Medulla oblongata (tissue), 1 donor: ENCODE data around the gene HMGXB3.
"Not testable (repeated sequence)": the region's sequence is repeated elsewhere in the genome, so short reads cannot be mapped to it uniquely, and the experiment has no call there.

Experiments
- DNase-seq: peaks from one replicate; pipeline ENCODE4 v3.0.0-alpha.2; 2015; ENCODE audit errors: extremely low spot score

HMGXB3 gene

DNA sequence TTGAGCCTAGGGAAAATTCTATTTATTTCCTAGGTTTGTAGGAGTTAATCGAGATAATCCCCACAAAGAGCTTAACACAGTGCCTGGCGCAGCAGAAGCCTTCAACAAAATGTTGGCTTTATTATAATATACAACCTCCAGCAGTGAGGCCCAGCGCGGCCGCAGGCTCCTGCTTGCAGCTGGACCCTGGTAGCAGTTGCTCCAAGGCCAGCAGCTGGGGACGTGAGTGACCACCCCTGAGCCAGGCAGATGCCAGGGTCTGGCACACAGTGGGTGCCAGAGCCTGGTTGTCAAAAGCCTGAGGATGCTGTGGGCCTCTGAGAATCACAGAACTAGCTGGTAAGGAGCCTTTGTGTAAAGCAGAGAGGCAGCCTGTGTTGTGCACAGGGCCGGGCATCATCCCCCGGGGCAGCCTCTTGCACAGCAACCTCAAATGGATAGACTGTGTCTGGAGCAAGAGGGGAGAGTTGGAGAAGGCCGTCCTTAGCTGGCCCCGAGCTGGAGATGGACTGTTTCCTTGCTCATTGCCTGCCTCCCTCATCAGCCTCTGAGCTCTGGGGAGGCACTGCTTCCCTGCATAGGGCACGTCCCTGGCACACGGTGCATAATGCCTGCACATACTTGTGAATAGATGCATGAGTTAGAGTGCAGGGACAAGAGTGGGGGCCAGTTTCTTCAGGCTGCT is 68.6 kb downstream of the HMGXB3 start:
- DNase-seq = no peak

DNA sequence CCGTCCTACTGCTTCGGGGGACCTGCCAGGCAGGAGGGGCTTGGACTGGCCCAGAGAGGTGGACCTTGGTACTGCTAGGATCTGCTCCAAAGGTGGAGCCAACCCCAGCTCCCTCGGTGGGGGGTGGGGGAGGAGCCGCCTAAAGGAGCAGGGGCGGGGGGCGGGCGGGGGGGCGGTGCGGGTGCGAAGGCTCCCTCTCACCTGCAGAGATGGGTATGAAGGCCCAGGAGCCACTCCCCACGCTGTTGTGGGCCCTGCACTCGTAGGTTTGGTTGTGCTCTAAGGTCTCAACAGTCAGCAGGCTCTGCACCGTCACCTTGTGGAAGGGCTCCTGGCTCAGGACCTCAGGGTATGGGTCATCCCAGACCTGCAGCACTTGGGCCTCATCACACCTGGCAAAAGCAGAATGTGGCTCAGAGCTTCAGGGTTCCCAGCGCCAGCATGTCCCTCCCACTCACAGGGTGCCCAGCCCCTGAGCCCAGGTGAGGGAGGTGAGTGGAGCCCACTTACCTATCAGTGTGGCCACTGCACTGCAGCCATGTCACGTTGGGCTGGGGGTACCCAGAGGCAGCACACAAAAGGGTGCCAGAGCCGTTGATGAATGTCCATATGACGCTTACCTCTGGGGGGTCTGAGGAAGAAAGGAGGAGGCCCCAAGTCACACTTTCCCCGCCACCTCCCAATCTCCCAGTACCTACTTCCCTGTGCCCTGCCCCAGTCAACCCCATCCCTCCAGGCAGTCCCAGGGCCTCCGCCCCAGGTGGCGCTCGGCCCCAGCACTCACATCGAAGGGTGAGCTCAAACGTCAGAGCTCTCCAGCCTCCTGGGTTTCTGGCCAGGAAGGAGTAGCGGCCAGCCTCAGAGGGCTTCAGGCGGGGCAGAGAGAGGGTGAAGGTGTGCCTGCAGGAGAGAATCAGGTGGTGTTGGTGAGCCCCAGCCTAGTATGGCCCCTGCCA is 69.4 kb downstream of the HMGXB3 start:
- DNase-seq = no peak

DNA sequence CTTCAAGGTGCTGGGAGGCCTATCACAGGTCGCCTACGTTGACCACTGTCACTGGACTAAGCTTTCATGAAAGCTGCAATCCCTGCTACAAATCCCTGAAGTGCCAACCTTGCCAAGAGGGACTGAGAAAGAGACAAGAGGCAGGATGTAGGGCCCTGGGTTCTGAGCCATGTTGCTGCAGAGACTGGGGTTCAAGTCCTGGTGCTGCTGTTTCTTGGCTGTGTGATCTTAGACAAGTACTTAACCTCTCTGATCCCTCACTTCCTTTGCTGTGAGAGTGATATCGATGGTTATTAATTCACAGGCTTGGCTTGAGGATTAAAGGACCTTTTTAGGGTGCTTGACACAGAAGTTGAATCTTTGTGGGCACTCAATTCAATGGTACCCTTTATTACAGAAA is 70.3 kb downstream of the HMGXB3 start:
- no peak for DNase-seq

DNA sequence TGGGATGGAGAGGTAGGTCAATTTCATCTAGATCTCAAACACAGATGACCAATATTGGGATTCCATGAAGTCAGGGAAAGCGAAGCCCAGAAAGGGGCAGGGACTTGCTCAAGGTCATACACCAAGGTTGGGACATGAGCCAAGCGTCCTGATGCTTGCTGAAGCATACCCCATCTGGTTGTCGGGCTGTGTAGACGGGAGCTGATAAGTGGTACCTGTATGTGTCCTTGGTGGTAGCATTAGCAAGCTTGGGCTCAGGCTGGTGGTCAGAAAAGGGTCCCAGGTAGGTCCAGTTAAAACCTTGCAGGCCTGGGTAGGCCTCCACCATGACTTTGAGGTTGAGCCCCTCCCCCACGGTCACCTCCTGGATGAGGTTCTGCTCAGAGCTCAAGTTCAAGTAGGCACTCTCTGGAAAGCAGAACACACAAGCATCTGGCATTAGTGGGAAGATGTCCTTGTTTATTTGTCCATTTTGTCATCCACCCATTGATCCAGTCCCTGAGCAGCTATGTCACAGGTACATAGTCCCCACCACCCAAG is 72.6 kb downstream of the HMGXB3 start:
- no peak for DNase-seq

DNA sequence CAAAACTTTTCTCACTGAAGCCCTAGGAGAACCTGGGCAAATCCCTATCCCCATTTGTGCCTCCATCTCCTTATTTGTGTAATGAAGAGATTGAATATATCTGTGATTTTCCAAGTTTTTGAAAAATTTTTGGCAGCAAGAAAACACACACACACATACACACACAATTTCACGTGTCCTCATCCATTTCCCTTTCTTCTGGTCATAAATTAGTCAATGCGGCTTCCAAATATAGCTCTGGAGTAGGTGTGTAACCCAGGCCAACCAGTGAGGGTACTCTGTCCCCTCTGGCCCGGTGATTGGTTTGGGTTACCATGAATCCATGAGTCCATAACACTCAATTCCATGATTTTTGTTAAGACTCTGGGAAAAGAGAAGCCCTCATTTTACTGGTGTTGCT is 73.1 kb downstream of the HMGXB3 start:
- no peak for DNase-seq

- no peak for DNase-seq
Measured at GRCh38 chr5:150075233-150075632, 74.7 kb downstream of the HMGXB3 start.

DNA sequence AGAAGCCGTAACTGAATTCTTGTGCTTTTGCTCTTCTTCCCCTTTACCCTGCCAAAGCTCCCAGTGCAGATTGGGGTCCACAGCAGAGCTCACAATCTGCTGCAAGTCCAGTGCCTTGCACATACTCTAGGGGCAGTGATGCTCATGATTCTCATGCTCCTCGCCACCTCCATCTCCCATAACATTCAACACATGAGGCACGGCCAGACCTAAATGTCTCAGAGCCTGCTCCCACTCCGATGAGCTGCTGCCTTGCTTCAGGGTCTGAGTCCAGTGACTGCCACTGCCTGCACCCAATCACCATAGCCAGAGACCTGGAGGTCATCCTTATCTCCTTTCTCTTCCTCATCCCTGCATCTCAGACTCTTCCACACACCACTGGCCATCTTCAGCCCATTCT is 75.3 kb downstream of the HMGXB3 start:
- DNase-seq = no peak

DNA sequence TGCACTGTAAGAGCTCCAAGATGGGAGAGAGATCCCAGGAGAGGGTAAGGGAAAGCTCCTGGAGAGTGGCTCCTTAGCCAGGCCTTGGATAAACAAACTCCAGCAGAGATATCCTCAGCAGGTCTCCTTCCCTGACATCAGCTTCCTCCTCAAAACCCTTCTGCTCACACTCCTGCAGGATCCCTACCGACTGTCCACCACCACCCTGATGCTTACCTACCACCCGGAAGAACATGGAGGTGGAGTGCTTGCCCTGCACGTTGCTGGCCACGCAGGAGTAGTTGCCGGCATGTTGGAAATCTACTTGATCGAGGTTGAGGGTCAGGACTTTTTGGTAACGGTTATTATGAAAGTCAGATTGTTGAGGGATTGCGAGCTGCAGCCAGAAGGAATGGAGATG is 76.5 kb downstream of the HMGXB3 start:
- DNase-seq = no peak

DNA sequence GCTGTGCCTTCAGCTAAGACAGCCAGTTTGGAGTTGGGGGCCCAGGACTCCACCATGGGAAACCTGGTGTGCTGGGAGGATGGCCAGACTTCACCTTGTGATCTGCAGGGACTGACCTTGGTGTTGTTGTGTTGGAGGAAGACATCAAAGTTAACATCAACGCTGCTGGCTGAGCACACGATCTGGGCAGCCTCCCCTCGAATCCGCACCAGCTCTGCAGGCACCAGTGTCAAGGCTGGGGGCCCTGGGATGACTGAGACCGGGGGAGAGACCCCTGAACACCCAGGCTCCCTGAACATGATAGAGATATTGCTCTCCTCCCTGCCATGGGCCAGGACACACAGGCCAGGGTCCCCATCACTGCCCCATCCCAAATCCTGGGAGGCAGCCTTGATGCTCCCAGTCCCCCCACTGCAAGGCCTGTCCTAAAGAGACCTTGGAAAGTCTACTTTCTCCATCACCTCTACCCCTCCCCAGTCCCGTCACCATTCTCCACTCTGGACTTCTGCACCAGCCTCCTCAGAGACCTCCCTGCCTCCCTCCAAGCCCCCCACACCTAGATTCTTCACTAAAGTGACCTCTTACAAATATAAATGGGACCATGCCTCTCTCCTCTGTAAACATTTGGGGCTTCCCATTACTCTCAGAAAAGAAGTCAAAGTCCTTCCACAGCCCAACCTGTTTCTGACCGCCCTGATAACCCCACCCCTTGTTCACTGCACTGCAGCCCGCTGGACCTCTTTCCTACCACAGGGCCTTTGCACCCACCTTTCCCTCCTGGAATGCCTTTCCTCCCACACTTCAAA is 77.7 kb downstream of the HMGXB3 start:
- DNase-seq = no peak

- no peak for DNase-seq
Measured at GRCh38 chr5:150078802-150079689, 78.5 kb downstream of the HMGXB3 start.

- no peak for DNase-seq
Measured at GRCh38 chr5:150079909-150080461, 79.4 kb downstream of the HMGXB3 start.

GRCh38 chr5:150080696-150081435 is 80.3 kb downstream of the HMGXB3 start:
- DNase-seq = no peak

GRCh38 chr5:150081541-150082283 is 81.2 kb downstream of the HMGXB3 start:
- peak; percentile 85 for DNase-seq

DNA sequence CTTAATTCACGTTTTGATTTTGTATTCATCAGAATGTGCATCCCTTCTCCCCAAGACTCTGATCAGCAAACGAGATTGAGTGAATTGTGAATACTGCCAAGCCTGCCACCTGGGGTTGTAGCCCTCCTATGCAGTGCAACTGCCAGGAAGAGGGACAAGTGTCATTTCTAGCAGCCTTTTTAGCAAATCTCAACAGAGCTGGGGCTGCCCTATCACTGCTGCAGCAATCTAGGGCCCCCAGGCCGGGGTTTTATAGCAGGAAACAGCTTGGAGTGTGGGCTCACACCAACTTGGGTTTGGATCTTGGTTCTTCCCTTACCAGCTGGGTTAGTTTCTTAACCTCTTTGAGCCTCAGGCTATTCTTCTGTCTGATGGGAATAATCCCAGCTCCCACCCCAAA is 81.8 kb downstream of the HMGXB3 start:
- no peak for DNase-seq

DNA sequence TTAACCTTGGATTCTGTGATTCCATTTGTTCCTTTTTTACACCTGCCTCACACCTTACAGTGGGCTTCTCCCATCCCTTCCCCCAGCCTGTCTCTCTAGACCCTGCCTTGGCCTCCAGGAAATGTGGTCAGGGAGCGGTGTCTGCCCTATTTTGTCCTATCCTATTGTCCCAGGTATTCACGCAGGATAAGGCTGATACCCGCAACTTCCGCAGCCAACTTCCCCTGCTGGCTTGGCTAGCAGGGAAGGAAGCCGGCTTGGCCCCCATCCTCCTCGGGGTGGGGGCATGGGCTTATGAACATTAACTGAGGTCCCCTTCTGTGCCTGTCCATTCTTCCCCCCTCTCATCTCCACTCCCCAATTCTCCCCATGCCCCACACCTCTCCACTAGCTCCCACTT is 82.3 kb downstream of the HMGXB3 start:
- DNase-seq = peak; percentile 53

DNA sequence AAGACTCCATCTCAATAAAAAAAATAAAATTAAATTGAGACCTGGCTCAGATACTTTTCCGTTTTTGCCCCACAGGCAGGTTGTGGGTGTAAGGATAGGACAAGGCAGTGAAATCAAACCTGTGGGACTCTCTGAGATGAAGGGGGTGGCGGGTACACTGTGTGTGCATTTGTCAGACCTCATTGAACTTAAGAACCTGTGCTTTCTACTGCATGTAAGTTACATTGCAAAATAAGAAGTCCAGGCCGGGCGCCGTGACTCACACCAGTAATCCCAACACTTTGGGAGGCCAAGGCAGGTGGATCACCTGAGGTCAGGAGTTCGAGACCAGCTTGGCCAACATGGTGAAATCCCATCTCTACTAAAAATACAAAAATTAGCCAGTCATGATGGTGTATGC is 84.2 kb downstream of the HMGXB3 start:
- not testable (repeated sequence) for DNase-seq

DNA sequence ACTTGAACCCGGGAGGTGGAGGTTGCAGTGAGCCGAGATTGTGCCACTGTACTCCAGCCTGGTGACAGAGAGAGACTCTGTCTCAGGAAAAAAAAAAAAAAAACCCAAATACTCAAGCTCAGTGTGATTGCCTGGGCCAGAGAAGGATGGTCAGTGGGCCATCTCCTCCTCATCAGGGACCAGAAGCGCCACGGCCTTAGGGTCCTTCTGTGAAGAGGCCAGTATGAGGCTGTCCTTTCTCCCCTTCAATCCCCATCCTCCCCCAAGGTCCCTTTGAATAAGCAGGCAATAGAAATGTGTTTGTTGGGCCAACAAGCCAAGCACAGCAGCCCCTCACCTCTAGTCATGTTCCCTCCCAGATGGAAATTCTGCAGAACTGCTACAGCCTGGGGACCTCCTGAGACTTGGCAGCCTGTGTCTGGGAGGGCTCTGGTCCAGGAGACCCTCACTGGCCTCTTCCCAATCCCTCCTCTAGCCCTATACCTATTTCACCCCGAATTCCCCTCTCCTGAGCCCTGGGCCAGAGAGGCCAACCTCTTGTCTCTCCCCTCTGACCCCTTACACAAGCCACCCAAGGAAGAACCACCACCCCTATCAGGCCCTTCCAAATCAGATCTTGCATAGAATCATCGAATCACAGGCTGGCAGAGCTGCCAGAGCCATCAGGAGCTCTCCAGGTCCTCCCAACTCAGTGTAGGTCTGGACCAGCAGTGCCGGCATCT is 84.8 kb downstream of the HMGXB3 start:
- no peak for DNase-seq

GRCh38 chr5:150085950-150086715 is 85.6 kb downstream of the HMGXB3 start, which contains the start of gene CSF1R:
CSF1R (minus strand) TSS chr5:150086554; CDS start chr5:150086427, 127 bp downstream.
- DNase-seq = peak; percentile 55
